ENCODE results near the gene DNM1.
"Not testable (repeated sequence)": the region's sequence is repeated elsewhere in the genome, so short reads cannot be mapped to it uniquely, and the experiment has no call there.

DNM1 gene

GRCh38 chr9:128271112-128271511 is 67.9 kb downstream of the DNM1 start:
- TF ChIP-seq, protein P1, sequence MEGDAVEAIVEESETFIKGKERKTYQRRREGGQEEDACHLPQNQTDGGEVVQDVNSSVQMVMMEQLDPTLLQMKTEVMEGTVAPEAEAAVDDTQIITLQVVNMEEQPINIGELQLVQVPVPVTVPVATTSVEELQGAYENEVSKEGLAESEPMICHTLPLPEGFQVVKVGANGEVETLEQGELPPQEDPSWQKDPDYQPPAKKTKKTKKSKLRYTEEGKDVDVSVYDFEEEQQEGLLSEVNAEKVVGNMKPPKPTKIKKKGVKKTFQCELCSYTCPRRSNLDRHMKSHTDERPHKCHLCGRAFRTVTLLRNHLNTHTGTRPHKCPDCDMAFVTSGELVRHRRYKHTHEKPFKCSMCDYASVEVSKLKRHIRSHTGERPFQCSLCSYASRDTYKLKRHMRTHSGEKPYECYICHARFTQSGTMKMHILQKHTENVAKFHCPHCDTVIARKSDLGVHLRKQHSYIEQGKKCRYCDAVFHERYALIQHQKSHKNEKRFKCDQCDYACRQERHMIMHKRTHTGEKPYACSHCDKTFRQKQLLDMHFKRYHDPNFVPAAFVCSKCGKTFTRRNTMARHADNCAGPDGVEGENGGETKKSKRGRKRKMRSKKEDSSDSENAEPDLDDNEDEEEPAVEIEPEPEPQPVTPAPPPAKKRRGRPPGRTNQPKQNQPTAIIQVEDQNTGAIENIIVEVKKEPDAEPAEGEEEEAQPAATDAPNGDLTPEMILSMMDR (conservative IDR thresholded peaks at IDR 0.05; ENCODE audit: control insufficient read depth, insufficient read depth, low read depth, low read length), result no peak
- H3K4me3 ChIP-seq (ENCODE audit: control insufficient read depth, low read depth, low read length), result no peak overlapping the region
- no peak for DNase-seq (ENCODE audit: low read depth)

DNA sequence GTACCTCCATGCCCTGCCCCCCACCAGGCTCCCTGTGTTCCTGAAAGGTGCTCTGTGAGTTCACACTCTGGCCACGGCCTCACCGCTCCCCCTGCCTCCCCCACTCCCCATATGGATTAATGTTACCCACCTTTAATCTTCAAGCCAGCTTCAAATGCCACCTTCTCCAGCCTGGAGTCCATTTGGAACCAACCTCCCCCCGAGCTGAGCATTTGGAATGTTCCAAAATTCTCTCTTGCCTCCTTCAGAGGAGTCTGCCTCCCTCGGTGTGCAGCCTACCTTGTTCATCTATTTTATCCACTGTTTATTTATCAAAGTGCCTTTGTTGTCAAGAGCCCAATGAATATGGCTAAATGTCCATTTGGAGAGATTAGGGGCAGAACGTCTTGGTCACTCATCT is 68.3 kb downstream of the DNM1 start:
- no peak for DNase-seq (ENCODE audit: low read depth)
- TF ChIP-seq, protein P1 (conservative IDR thresholded peaks at IDR 0.05; ENCODE audit: control insufficient read depth, insufficient read depth, low read depth, low read length), result no peak
- no peak overlapping the region for H3K4me3 ChIP-seq (ENCODE audit: control insufficient read depth, low read depth, low read length)

DNA sequence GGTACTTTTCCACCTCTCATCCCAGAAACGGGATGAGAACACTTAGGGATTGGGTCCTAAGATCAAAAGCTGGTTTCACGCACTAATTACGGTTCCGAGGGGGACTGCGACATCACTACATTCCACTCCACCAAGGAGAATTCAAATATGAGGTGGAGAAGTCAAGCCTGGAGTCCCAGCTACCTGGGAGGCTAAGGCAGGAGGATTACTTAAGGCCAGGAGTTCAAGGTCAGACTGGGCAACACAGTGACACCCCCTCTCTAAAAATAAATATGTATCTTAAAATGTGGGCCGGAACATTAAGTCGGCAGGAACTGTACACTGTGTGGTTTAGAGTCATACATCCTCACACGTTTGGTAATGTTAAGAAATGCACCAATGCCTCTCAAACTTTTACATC is 71.1 kb downstream of the DNM1 start:
- DNase-seq (ENCODE audit: low read depth), result peak; percentile 28
- peak overlapping the region; percentile 92 for H3K4me3 ChIP-seq (ENCODE audit: control insufficient read depth, low read depth, low read length)
- TF ChIP-seq, protein P1 (conservative IDR thresholded peaks at IDR 0.05; ENCODE audit: control insufficient read depth, insufficient read depth, low read depth, low read length), result no peak

DNA sequence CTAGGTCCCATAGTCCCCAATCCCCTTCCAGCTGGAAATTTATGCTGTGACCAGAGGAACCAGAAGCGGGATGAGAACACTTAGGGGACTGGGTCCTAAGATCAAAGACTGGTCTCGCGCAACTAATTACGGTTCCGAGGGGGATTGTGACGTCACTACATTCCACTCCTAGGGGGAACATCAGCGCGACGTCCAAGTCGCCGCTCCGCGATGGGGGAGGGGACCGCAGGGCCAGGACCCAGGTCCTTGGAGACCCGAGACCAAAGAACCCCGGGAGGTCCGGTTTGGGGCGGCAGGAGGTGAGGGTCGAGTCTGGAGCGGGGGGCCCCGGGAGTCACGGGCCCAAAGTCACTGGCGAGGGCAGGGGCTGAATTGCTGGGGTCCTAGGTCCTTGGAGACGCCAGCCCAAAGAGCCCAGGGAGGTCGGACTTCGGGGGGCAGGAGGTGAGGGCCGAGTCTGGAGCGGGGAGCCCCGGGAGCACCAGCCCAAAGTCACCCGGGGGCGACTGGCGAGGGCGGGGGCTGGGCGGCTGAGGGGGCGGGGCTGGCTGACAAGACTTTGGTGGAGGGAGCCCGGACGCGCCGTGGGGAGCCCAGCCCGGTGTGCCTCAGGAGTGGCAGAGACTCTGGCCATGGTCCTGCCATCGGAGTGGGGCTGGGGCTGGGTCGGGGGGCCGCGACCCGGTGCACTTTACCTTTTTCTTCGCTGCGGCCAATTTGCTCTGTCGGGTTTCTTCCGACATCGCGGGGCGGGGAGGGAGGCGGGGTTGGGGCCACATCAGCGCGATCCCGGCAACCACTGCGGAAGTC is 72.2 kb downstream of the DNM1 start, which contains the start of gene GOLGA2:
GOLGA2 (minus strand) TSS at position 810 of the 810 bp plus-strand sequence; CDS start at position 779, 31 bp downstream.
- TF ChIP-seq, protein P1 (conservative IDR thresholded peaks at IDR 0.05; ENCODE audit: control insufficient read depth, insufficient read depth, low read depth, low read length), result no peak
- peak within 1 kb of the TSS; percentile 92 for H3K4me3 ChIP-seq (ENCODE audit: control insufficient read depth, low read depth, low read length)
- peak; percentile 66 for DNase-seq (ENCODE audit: low read depth)

DNA sequence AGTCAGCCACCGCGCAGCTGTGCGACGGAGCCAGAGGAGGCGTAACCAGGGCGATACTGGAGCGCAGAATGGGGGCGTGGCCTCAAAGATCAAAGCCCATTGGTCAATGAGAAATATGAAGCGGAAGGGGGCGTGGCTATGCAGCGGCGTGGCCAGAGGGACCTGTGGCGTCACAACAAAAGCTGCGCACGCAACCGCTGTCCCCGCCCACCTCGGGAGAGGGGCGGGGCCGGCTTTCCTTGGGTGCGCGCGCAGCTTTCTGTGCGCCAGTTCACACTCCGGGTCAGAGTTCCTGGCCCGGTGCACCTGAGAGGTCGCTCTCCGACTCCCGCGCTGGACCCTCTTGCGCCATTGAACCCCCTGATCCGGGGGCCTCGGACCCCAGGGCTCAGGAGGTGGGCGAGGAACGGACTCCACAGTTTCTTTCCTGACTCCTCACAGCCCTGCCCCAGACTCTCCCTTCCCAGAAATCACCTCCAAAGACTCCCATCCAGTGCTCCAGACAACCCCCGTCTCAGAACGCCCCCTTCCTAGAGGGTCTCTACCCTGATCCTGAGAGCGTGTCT is 72.9 kb downstream of the DNM1 start, which contains the start of gene SWI5:
SWI5 (plus strand) TSS at position 269 of the 566 bp plus-strand sequence.
- TF ChIP-seq, protein P1 (conservative IDR thresholded peaks at IDR 0.05; ENCODE audit: control insufficient read depth, insufficient read depth, low read depth, low read length), result no peak
- peak within 1 kb of the TSS; percentile 92 for H3K4me3 ChIP-seq (ENCODE audit: control insufficient read depth, low read depth, low read length)
- DNase-seq (ENCODE audit: low read depth), result peak; percentile 99

- DNase-seq (ENCODE audit: low read depth), result peak; percentile 49
- H3K4me3 ChIP-seq (ENCODE audit: control insufficient read depth, low read depth, low read length), result peak overlapping the region; percentile 92
- TF ChIP-seq, protein P1 (conservative IDR thresholded peaks at IDR 0.05; ENCODE audit: control insufficient read depth, insufficient read depth, low read depth, low read length), result no peak
These were observed 73.5 kb downstream of the DNM1 start for GRCh38 chr9:128276574-128277270.

DNA sequence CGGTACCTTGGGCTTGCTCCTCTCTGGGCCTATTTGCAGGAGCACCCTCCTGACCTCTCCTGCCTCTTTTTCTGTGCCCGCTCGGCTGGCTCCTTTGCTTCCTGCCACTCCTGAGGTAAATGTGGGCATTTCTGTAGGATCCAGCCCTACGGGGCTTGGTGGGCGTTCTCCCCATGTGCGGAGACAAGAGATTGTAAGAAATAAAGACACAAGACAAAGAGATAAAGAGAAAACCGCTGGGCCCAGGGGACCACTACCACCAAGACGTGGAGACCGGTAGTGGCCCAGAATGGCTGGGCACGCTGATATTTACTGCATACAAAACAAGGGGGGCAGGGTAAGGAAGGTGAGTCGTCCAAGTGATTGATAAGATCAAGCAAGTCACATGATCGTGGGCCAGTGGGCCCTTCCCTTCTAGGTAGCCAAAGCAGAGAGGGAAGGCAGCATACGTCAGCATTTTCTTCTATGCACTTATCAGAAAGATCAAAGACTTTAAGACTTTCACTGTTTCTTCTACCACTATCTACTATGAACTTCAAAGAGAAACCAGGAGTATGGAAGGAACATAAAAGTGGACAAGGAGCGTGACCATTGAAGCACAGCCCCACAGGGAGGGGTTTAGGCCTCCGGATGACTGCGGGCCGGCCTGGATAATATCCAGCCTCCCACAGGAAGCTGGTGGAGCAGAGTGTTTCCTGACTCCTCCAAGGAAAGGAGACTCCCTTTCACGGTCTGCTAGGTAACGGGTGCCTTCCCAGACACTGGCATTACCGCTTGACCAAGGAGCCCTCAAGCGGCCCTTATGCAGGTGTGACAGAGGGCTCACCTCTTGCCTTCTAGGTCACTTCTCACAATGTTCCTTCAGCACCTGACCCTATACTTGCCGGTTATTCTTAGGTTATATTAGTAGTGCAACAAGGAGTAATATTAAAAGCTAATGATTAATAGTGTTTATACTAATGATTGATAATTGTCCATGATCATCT is 76.2 kb downstream of the DNM1 start:
- H3K4me3 ChIP-seq (ENCODE audit: control insufficient read depth, low read depth, low read length), result not testable (repeated sequence)
- DNase-seq (ENCODE audit: low read depth), result peak; percentile 21
